Eye (tissue), 1 donor: ENCODE measurements around the gene ZNF467.

Source experiments
- DNase-seq: peaks from one replicate; pipeline ENCODE4 v3.0.0-alpha.2; 2015

The ZNF467 gene

GRCh38 chr7:149769915-149770314 lies 3.5 kb downstream of the ZNF467 start:
- no peak for DNase-seq

DNA sequence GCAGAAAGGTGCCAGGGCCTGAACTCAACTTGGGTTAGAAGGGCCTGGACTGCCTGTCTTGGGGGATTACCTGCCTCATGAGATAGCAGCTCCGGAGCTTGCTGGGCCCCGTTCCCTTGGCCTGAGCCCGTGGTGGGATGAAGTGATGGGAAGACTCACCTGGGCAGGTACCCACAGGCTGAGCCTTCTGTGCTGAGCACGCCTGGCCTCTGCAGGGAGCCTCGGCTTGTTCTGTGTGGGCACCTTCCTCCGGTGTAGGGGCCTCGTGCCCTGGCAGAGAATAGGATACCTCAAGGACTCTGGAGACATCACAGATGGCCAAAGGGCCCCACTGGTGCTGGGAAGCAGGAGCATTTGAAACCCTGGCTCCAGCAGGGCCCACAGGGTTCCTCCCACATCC lies 4.5 kb downstream of the ZNF467 start:
- DNase-seq = no peak

GRCh38 chr7:149767068-149767467 lies 6.3 kb downstream of the ZNF467 start:
- no peak for DNase-seq

- DNase-seq = no peak
Measured at GRCh38 chr7:149766135-149766675, 7.2 kb downstream of the ZNF467 start.

DNA sequence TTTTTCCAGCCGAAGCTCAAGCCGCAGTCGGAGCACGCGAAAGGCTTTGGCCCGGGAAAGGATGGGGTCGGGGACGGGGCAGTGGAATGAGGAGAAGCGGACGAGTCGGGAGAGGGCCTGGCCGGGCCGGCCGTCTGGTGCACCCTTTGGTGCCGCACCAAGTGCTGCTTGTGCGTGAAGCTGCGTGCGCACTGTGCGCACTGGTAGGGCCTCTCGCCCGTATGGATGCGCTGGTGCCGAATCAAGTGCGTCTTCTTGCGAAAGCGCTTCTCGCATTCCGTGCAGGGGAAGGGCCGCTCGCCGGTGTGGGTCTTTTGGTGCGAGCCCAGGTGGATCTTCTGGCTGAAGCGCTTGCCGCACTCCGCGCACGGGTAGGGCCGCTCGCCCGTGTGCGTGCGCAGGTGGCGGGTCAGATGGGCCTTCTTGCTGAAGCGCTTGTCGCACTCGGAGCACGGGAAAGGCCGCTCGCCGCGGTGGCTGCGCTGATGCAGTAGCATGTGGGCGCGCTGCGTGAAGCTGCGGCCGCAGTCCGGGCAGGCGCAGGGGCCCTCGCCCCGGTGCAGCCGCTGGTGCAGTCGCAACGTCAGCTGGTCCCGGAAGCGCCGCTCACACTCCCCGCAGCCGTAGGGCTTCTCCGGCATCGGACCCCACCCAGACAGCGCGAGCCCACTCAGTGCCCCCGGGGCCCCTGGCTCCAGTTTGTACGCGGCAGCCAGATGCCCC lies 7.8 kb downstream of the ZNF467 start:
- peak; percentile 66 for DNase-seq

DNA sequence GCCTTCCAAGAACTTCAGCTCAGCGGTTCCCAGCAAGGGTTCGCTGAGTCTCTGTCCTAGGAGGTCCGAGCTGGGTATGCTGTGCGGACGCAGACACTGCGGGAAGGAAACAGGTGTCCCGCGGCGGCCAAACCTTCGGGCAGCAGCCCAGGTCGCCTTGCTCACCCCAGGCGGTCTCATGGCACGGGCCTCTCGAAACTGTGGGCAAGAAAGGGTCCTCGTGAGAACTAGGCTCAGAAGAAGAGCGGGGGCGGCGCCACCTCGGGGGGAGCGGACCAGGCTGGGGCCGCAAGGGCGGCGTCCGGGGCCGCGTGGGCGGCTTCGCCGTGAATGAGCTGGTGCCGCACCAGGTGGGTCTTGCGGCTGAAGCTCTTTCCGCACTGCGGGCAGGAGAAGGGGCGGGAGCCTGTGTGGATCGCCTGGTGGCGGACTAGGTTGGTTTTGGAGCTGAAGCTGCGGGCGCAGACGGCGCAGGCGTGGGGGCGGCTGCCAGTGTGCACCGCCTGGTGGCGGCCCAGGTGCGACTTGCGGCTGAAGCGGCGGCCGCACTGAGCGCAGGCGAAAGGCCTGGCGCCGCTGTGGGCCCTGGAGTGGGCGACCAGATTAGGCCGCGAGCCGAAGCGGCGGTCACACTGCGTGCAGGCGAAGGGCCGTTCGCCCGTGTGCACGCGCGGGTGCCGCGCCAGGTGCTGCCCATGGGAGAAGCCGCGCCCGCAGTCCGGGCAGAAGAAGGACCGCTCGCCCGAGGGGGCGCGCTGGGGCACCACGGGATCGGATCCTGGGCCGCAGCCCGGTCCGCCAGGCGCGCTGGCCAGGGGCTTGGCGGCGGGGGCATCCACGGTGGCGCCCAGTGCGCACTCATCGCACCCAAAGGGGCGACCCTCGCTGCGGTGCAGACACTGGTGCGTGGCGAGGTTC lies 8.6 kb downstream of the ZNF467 start:
- peak; percentile 53 for DNase-seq

DNA sequence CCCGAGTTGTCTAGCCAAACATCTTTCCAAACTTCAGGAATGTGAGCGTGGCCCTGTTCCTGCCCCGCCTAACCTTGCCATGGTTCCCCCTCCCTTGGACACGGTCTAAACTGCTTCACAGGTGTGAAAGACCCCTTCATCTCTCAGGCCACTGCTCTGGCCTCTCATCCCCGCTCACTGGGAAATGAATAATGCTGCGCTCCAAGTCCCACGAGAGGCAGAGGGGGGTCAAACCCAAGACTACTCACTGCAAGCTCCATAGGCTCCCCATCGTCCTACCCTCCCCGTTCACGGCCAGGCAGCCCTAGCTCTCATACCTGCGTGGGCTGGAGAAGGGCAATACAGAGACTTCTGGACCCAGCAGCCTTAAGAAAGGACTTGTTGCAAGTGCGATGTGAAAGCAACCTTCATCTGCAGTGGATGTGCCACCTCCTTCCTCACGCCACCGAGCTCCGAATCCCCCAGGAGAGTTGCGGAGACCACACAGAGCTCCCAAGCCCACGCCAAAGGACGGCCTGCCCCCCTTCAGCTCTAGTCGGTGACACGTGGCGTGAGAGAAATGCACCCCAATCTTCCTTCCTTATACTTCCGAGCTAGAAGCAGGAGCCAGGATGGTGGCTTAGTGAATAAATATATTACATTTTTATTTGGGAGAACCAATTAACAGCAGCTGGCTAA lies 9.7 kb downstream of the ZNF467 start:
- no peak for DNase-seq

DNA sequence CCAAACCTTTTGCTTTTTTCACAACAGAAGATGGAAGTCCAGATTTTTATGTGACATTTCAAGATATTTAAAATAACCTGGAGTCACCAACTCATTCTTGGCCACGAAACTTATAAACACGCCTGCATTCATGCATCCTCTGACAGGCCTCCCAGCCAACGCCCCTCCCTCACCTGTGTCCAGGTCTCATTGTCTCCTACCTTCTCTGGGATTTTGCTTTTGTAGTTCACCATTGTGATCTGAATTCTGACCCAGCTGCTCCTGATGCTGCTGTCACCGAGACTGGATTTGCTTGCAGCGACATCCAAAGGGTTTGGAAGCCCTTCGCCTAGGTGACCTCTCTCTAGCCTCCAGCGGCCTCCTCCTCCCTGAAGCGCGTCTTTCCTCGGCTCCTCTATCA lies 10.8 kb downstream of the ZNF467 start:
- DNase-seq = no peak

GRCh38 chr7:149762089-149762488 lies 11.3 kb downstream of the ZNF467 start:
- DNase-seq = no peak

- no peak for DNase-seq
Measured at GRCh38 chr7:149761307-149761706, 12.1 kb downstream of the ZNF467 start.

DNA sequence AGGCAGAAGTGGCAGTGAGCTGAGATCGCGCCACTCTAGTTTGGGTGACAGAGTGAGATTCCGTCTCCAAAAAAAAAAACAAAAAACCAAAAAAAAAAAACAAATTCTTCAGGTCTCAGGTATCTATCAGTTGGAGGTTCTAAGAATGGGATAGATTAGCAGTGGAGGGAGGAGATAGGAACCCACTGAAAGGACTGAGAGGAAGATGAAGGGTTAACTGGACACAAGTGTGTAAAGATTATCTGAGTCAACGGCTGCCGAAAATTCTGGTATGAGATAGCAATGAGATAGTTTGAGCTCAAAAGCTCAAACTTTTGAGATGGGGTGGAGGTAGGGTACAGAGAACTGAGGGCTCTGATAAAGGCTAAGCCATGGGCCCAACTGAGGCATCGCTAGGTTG lies 12.8 kb downstream of the ZNF467 start:
- no peak for DNase-seq

GRCh38 chr7:149759093-149759860 lies 14.1 kb downstream of the ZNF467 start:
- no peak for DNase-seq

DNA sequence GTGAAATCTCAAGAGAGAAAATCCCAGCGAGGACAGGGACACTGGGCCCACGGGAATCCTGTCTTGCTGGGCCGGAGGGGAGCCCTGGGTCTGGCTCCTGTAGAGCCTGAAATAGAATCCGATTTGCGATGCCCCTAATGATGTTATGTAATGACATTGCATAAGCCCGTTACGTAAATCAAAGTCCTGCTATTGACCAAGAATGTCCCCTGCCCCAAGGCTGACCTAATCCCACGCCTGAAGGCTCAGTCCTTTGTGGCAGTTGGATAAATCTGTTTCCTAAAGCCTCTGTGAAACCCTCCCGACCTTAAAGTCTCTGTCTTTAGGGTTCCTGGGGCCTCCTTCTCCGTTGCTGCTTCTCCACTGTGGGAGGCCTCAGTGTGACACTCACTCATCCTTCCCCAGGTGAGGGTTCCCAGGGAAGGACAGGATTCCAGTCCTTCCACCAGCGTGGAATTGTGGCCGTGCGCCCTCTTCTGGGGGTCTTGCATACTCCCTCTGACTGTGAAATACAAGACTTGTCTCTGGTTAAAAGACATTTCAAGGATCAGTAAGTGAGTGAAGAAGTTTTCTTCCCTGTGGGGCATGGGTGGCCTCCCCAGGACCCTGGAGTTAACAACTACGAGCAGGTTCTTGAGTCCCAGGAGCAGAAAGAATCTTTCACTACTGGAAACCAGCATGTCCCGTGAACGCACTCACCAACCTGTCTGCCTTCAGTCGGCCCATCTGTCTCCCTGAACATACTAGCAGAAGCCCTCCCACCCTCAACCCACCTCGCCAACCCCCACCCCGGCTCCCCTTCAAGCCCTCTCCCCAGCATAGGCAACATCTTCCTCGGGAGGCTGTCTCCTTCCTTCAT lies 19.8 kb downstream of the ZNF467 start:
- DNase-seq = peak; percentile 68

DNA sequence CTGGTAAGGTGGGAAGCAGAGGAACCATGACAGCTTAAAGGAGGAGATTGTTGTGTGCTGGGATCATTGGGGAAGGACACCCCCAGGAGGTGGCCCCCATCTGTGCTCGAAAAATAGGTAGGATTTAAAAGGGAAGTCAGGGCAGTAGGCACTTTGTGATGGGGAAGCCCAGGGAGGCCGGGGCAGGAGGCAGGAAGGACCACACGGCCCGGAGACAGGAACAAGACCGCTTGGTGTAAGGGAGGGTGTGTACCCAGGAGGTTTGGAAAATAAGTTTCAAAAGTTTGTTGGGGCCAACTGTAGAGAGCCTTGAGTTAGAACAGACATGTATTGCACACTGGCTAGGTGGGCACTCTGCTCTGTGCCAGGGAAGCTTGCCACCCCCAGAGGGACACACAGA lies 20.7 kb downstream of the ZNF467 start:
- DNase-seq = no peak

GRCh38 chr7:149751043-149751775 lies 22.2 kb downstream of the ZNF467 start:
- DNase-seq = peak; percentile 26

DNA sequence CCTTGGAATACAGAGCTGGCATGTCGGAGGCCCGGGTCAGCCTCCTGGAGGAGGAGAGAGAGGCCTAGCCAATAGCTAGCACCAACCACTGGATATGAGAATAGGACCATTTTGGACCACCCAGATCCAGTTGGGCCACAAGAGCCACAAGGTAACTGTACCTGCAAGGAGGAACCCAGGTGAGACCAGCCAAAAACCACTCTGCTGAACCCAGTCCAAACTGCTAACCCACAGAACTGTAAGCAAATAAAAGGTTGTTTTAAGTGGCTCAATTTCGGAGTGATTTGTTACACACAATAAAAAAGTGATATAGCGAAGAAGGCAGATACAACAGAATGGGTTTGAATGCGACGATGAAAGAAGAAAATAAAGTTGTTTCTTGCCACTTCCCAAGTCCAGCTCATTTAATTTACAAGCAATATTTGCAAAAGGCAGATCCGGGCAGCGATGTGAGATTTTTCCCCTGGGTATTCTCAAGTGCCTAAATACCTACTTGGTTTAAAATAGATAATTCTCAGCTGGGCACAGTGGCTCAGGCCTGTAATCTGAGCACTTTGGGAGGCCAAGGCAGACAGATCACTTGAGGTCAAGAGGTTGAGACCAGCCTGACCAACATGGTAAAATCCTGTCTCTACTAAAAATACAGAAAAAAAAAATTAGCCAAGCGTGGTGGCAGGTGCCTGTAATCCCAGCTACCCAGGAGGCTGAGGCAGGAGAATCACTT lies 23.1 kb downstream of the ZNF467 start:
- no peak for DNase-seq

DNA sequence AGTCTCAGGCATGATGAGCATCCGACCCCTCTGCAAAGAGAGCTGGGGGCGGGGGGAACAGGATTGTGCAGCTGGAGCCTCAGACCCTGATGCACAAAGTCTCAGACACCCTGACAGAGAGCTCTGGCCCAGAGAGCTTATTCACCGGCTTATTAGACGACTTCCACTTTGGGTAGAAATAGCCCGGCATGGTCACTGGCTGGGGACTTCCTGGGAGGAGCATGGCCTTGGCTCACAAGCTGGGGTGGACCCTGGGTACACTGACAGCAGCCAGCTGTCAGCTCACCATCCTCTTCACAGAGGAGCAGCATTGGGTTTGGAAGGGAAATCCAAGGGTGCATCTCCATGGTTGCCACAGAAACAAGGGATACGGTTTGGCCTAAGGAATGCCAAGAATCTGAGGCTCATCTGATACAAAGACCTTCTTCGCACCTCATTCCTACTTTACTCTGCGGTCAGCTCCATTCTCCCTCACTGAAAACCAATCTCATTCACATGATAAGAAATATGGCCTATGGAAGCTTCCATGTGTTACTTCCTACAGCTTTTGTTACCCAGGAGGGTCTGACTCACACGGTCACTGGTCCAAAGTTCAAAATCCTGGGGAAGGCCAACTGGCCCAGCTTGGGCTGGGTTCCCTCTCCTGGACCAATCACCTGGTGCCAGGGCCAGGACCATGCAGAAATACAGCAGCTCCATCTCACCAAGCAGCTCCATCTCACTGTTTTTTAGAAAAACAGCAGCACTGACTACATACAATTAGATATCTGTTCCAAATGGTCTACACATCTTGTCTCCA lies 25.1 kb downstream of the ZNF467 start:
- no peak for DNase-seq

- no peak for DNase-seq
Measured at GRCh38 chr7:149743476-149744255, 29.7 kb downstream of the ZNF467 start.
